ENCODE measurements around the gene SH3RF3.

The SH3RF3 gene

GRCh38 chr2:109313343-109313742, 184.3 kb downstream of the SH3RF3 start:
- DNase-seq (ENCODE audit: low read depth): no peak

DNA sequence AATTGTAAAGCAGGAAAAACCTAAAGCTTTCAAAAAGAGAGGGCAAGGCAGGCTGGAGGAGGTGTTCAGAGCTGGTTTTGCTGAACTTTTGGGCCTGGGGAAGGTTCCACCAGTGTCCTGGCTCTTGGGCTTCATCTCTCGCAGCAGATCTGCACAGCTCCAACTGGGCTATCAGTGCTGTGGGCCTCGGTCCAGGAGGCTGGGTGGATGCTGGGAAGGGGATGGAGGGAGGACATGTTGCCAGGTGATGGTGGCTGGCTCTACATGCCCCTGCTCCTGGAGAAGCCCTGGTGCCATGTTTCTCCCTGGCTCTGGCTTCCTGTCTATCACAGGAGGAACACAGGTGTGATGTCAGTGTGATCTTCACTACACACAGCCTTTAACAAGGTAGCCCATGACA, 187.1 kb downstream of the SH3RF3 start:
- DNase-seq (ENCODE audit: low read depth): no peak

DNA sequence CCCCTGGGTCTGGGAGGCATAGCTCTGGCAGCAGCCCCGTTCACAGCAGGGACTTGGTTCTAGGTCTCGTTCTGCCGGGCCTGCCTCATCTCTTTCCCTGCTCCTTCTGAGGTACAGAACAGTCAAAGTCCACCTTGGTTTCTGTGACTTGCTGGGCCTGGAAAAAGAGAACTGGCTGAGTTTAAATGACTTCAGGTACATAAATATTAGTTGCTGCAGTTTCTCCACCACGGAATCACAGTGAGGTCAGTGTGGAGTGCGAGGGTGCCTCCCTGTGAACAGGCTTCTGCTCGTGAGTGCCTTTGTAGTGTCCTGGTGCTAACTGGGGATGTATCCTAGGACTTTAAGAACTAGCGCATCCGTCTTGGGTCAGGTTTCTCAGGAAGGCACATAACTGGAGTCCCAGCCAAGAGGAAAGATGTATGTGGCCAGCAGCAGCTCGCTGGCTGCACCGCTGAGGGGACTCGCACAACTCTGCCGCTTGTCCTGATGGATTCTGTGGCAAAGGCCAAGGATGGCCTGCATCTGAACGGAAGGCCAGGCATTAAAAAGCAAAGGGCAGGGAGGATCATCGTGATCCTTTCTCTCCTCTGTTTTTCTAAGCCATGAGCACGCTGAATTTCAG, 188.6 kb downstream of the SH3RF3 start:
- peak; percentile 18 for DNase-seq (ENCODE audit: low read depth)

GRCh38 chr2:109318150-109318948, 189.3 kb downstream of the SH3RF3 start:
- DNase-seq (ENCODE audit: low read depth): peak; percentile 95

- no peak for DNase-seq (ENCODE audit: low read depth)
These were observed 189.9 kb downstream of the SH3RF3 start for GRCh38 chr2:109318949-109319342.

- no peak for DNase-seq (ENCODE audit: low read depth)
These were observed 191.4 kb downstream of the SH3RF3 start for GRCh38 chr2:109320195-109320922.

GRCh38 chr2:109321570-109321969, 192.6 kb downstream of the SH3RF3 start:
- peak; percentile 50 for DNase-seq (ENCODE audit: low read depth)

DNA sequence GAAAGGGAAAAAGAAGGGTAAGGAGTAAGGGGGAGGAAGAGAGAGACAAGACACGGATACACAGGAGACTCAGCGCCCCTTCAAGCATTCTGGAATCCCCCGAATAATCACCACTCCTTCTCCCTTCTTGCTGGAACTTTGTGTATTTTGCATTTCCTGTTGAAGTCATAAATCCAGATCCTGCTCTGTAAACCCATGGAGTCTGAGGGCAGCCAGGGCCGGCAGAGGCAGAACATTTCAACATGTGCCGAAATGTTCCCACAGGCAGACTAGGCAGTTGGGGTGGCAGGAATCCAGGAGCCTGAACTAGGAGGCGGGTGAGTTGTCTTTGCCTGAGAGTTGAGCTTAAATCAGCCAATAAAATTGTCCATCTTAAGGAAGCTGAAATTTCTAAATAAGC, 193.1 kb downstream of the SH3RF3 start:
- DNase-seq (ENCODE audit: low read depth): peak; percentile 93

- no peak for DNase-seq (ENCODE audit: low read depth)
These were observed 193.6 kb downstream of the SH3RF3 start for GRCh38 chr2:109322641-109323040.

DNA sequence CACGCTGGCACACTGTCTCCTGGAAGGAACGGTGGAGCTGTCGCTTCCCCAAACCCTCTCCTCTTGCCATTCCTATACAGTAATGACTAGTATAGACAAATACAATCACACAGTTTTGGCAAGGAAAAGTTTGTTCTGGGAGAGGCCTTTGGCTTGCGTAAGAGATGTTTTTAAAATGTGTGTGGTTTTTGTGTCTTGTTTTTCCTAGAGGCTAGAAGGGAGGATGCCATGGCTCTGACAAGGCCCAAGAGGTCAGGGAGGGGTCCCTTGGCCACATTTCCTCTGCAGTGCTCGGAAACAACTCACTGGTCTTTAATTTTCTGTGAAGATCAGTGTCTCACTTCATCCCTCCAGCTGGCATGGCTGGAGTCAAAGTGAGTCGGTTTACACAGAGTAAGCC, 195.9 kb downstream of the SH3RF3 start:
- DNase-seq (ENCODE audit: low read depth): peak; percentile 98

DNA sequence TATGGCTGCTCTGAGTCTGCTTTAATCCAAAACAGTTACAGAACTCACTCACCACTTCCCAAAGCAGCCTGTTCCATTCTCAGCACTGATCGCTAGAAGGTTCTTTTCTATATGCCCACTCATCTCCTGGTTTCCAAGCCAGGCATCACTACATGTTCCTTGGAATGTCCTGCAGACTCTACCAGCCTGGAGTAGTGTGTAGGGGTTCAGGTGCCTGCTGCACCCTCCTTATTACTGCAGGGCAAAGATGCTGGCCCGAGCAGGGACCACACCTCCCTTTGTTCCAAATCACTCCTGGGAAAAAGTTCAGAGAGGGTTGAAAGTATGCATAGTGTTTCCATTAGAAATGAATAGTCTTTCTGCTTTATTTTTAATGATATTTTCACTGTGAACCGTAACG, 196.6 kb downstream of the SH3RF3 start:
- peak; percentile 30 for DNase-seq (ENCODE audit: low read depth)

DNA sequence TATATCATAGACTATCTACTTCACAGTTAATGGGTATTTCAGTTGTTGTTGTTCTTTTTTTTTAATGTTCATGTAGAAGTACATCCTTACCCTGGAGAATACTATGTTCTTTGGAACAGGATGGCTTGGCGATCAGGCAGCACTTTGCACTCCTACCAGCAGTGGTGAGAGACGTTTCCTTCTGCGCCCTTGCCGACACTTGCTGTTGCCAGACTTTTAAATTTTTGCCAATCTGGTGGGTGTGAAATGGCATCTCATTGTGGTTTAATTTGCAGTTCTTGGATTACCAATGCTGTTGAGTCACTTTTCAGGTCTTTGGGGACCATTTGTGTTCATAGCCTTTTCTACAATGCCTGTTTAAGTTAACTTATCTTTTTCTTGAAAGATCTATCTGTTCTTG, 197.3 kb downstream of the SH3RF3 start:
- DNase-seq (ENCODE audit: low read depth): no peak

DNA sequence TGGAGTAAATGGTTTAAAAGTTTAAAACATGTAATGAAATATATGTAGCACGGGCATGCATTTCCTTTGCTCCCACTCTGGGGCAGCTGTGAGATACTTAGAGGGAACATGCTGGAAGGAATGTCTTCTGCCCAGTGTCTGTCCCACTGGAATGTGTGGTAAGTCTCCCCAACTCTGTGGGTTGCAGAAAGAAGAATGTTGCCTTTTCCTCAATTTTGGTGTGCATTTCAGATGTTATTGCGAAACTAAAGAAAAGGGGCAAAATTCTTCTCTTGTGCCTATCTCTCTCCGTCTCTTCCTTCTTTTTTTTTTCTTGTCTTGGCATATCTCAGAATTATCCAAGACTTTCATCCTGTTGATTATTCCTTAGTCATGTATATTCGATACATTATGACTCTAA, 201.1 kb downstream of the SH3RF3 start:
- DNase-seq (ENCODE audit: low read depth): peak; percentile 54

DNA sequence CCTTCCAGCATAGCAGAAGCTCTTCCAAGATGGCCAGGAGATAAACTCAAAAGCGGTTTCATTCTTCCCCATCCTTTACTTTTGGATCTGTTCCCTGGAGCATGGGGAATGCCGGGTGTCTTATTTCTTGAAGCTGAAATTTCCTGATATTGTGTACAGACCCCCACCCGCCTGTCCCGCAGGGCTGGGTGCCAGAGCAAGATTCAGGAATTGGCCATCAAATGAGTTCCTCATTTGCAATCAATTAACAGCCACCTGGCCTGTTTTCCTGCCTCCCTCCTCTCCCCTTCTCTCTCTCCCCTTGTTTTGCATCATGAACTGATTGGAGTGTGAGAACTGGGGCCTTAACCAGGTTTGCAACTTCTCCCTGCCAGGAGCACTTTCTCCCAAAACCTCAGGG, 202.1 kb downstream of the SH3RF3 start:
- DNase-seq (ENCODE audit: low read depth): no peak

DNA sequence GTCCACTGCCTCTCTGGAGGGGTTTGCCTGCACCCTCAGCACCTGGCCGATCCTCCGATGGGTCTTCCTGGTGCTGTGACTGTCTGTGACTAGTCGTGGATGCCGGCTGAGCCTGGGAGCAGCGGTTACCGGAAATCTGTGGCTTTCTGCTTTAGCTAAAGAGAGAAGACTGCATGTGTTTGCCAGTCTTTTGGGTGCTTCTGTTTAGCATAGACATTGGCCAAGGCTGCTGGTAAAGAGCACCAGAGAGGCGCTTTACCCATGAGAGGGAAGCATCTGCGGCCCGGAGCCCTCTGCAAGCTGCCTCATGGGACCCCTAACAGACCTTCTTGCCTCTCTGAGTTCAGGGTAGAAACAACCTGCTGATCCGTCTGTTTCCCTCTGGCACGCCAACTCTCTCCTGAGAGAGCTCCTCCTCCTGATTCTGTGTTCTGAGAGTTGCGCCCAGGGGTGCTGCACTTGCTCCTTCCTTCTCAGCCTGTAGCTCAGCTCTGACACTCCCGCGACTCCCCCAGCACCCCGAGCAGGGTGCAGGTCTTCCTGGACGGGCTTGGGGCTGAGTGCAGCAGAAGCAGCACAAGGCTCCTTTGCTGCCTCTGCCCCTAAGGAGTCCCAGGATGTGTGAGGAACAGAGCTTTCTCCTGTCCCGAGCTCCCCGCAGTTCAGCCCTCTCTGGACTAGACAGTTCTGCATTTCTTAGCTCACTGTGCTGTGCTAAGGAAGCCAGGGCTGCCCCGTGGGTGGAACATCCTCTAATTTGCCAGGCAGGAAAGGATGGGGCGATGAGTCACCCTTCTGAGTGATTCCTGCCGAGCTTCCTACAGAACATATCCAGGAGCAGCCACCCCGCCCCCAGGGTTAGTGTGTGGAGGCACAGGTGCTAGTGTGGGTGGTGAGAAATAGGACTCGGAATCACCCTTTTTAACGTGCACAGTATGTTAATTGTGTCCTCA, 203.2 kb downstream of the SH3RF3 start:
- DNase-seq (ENCODE audit: low read depth): peak; percentile 98

GRCh38 chr2:109332880-109333279, 203.9 kb downstream of the SH3RF3 start:
- DNase-seq (ENCODE audit: low read depth): no peak

- peak; percentile 77 for DNase-seq (ENCODE audit: low read depth)
These were observed 204.6 kb downstream of the SH3RF3 start for GRCh38 chr2:109333414-109334210.

GRCh38 chr2:109335631-109336176, 206.7 kb downstream of the SH3RF3 start:
- peak; percentile 93 for DNase-seq (ENCODE audit: low read depth)

DNA sequence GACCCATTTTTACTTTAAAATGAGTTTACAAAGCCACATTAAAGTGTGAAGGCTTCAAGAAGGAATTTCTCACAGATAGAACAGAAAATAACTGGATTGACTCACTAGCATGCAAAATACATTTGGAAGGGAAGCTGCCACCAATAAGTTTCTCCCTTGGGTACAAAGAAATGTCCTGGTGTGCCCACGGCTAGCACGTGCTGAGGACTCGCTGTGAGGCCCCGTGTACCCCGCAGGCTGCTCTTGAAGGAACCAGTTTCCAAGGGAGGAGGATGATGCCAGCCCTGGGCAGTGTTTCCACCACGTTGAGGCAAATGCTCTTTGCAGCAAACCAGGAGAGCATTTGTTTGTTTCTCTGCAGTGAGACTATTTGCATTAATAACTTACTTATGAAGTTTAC, 207.3 kb downstream of the SH3RF3 start:
- peak; percentile 34 for DNase-seq (ENCODE audit: low read depth)

- peak; percentile 44 for DNase-seq (ENCODE audit: low read depth)
These were observed 208.2 kb downstream of the SH3RF3 start for GRCh38 chr2:109337221-109337620.

GRCh38 chr2:109339519-109339966, 210.5 kb downstream of the SH3RF3 start:
- DNase-seq (ENCODE audit: low read depth): peak; percentile 94

Data from ELR (cell line).